Right renal pelvis (tissue), 4 donors: ENCODE measurements around the gene AJM1. TPM values are rescaled to one million over a fixed set of nuclear protein-coding genes. Genes with fewer than 3 reads are reported as not detected.

Experiments used
- DNase-seq, 4 donors: peaks; one replicate each; pipeline ENCODE4 v3.0.0-alpha.2; 2013; ENCODE audit warnings: low read depth in 4 of 4, low spot score in 3 of 4, missing footprints in 1 of 4
- polyA plus RNA-seq, 4 donors: library from polyadenylated mRNA; unstranded; fragments of 120-200 nt; gene quantifications; one replicate each; pipeline ENCODE4 v1.2.1, GENCODE V29; 2013; ENCODE audit not compliant: insufficient read length in 4 of 4

The AJM1 gene
- polyA plus RNA-seq, 4 donors = 0.67 to 1.7 (median 0.96) TPM

GRCh38 chr9:136853596-136854112 is 11.4 kb downstream of the AJM1 start:
- DNase-seq = no peak

GRCh38 chr9:136854113-136854841 is 12.0 kb downstream of the AJM1 start:
- DNase-seq = no peak

GRCh38 chr9:136854842-136855460 is 12.7 kb downstream of the AJM1 start:
- DNase-seq = no peak

- no peak for DNase-seq
Measured at GRCh38 chr9:136855461-136856078, 13.3 kb downstream of the AJM1 start.

GRCh38 chr9:136856079-136856476 is 13.8 kb downstream of the AJM1 start:
- no peak for DNase-seq

- no peak for DNase-seq
Measured at GRCh38 chr9:136856541-136857141, 14.4 kb downstream of the AJM1 start.

- no peak for DNase-seq
Measured at GRCh38 chr9:136857166-136857565, 14.9 kb downstream of the AJM1 start.

GRCh38 chr9:136857581-136858412 is 15.5 kb downstream of the AJM1 start:
- DNase-seq = no peak

- DNase-seq = no peak
Measured at GRCh38 chr9:136858452-136858843, 16.2 kb downstream of the AJM1 start.

- DNase-seq = no peak
Measured at GRCh38 chr9:136858844-136859757, 16.8 kb downstream of the AJM1 start.

- DNase-seq = no peak
Measured at GRCh38 chr9:136860529-136860928, 18.3 kb downstream of the AJM1 start.

- DNase-seq = no peak
Measured at GRCh38 chr9:136860933-136861873, 18.9 kb downstream of the AJM1 start.

GRCh38 chr9:136861874-136862457 is 19.7 kb downstream of the AJM1 start:
- no peak for DNase-seq

GRCh38 chr9:136862849-136863622 is 20.8 kb downstream of the AJM1 start:
- no peak for DNase-seq

- DNase-seq = no peak
Measured at GRCh38 chr9:136863623-136864273, 21.5 kb downstream of the AJM1 start.

- no peak for DNase-seq
Measured at GRCh38 chr9:136865041-136865767, 22.9 kb downstream of the AJM1 start.
